Activated CD4-positive, alpha-beta T cell treated with anti-CD3 and anti-CD28 coated beads, Interleukin-2, amount 50 U/mL, for 4 hours (primary cell): ENCODE measurements around the gene SH3TC2.
"Not testable (repeated sequence)": the region's sequence is repeated elsewhere in the genome, so short reads cannot be mapped to it uniquely, and the experiment has no call there.

Experiments used
- DNase-seq, 2 experiments: peaks; one replicate each; pipeline ENCODE4 v3.0.0-alpha.2; 2020

SH3TC2 gene

GRCh38 chr5:149063017-149063687 lies at the start of gene SH3TC2:
TSS of gene SH3TC2 (minus strand) at chr5:149063062. CDS start at chr5:149063022, 40 bp downstream.
- no peak for DNase-seq

- no peak for DNase-seq
These were observed 47.5 kb upstream of the SH3TC2 start for GRCh38 chr5:149110406-149110805.

- no peak for DNase-seq
These were observed 45.9 kb upstream of the SH3TC2 start for GRCh38 chr5:149108651-149109280.

GRCh38 chr5:149100331-149100730 lies 37.5 kb upstream of the SH3TC2 start:
- DNase-seq = no peak

GRCh38 chr5:149099920-149100319 lies 37.1 kb upstream of the SH3TC2 start:
- no peak for DNase-seq

- no peak for DNase-seq
These were observed 32.1 kb upstream of the SH3TC2 start for GRCh38 chr5:149094996-149095395.

- no peak for DNase-seq
These were observed 30.8 kb upstream of the SH3TC2 start for GRCh38 chr5:149093625-149094024.

GRCh38 chr5:149089796-149090195 lies 26.9 kb upstream of the SH3TC2 start:
- DNase-seq = no peak

GRCh38 chr5:149088686-149089085 lies 25.8 kb upstream of the SH3TC2 start:
- DNase-seq = no peak

GRCh38 chr5:149083846-149084245 lies 21.0 kb upstream of the SH3TC2 start:
- DNase-seq = no peak

- no peak for DNase-seq
These were observed 19.4 kb upstream of the SH3TC2 start for GRCh38 chr5:149082271-149082670.

- DNase-seq = no peak
These were observed 17.4 kb upstream of the SH3TC2 start for GRCh38 chr5:149080294-149080693.

GRCh38 chr5:149079883-149080282 lies 17.0 kb upstream of the SH3TC2 start:
- no peak for DNase-seq

GRCh38 chr5:149074071-149074470 lies 11.2 kb upstream of the SH3TC2 start:
- DNase-seq = not testable (repeated sequence)

- no peak for DNase-seq
These were observed 10.4 kb upstream of the SH3TC2 start for GRCh38 chr5:149073213-149073612.

GRCh38 chr5:149072791-149073190 lies 9.9 kb upstream of the SH3TC2 start:
- DNase-seq = no peak

GRCh38 chr5:149072376-149072775 lies 9.5 kb upstream of the SH3TC2 start:
- no peak for DNase-seq

GRCh38 chr5:149071756-149072155 lies 8.9 kb upstream of the SH3TC2 start:
- no peak for DNase-seq

GRCh38 chr5:149071216-149071615 lies 8.4 kb upstream of the SH3TC2 start:
- no peak for DNase-seq

GRCh38 chr5:149069711-149070110 lies 6.8 kb upstream of the SH3TC2 start:
- no peak for DNase-seq

- no peak for DNase-seq
These were observed 1.1 kb upstream of the SH3TC2 start for GRCh38 chr5:149063896-149064478.

GRCh38 chr5:149062371-149063016 lies 368 bp downstream of the SH3TC2 start:
- DNase-seq = no peak

GRCh38 chr5:149061341-149061740 lies 1.5 kb downstream of the SH3TC2 start:
- DNase-seq = no peak

- no peak for DNase-seq
These were observed 2.5 kb downstream of the SH3TC2 start for GRCh38 chr5:149060325-149060724.
